ENCODE measurements around the gene HBE1. TPM values are rescaled to one million over a fixed set of nuclear protein-coding genes. Genes with fewer than 3 reads are reported as not detected.

HBE1 gene
- total RNA-seq, 4 donors from 2014 or later = not detected

- intact Hi-C loops (cut with DNase I) = no loop called here
- H3K36me3 ChIP-seq = no peaks in the 10 kb centered on the region
- H3K27me3 ChIP-seq = no peaks in the 10 kb centered on the region
- no peak overlapping the region for H3K27ac ChIP-seq (replicated peaks in 1 of 4)
- TF ChIP-seq POLR2A (IDR thresholded peaks at IDR 0.05; ENCODE audit: low read depth) (no peak), CTCF (IDR thresholded peaks at IDR 0.05) (no peak), POLR2AphosphoS5 (IDR thresholded peaks at IDR 0.05) (no peak), EP300 (IDR thresholded peaks at IDR 0.05) (no peak)
- H3K9me3 ChIP-seq = no peaks in the 10 kb centered on the region
- WGBS = 61% methylated on average over 2 of the region's 2 CpGs
- DNase-seq (ENCODE audit: extremely low spot score) = no peak
- no peaks in the 10 kb centered on the region for H3K4me1 ChIP-seq
- H3K4me3 ChIP-seq = no peak overlapping the region
Measured at GRCh38 chr11:5242208-5242607, 27.5 kb downstream of the HBE1 start.

- Histone ChIP-seq H3K9me3 (no peaks in the 10 kb centered on the region), H3K4me1 (no peaks in the 10 kb centered on the region), H3K4me3 (no peak overlapping the region), H3K36me3 (no peaks in the 10 kb centered on the region), H3K27ac (replicated peaks in 1 of 4) (no peak overlapping the region), H3K27me3 (no peaks in the 10 kb centered on the region)
- intact Hi-C loops (cut with DNase I) = no loop called here
- no peak for DNase-seq (ENCODE audit: extremely low spot score)
- 57% methylated on average over 3 of the region's 3 CpGs for WGBS
- TF ChIP-seq POLR2AphosphoS5 (IDR thresholded peaks at IDR 0.05) (no peak), EP300 (IDR thresholded peaks at IDR 0.05) (no peak), POLR2A (IDR thresholded peaks at IDR 0.05; ENCODE audit: low read depth) (no peak), CTCF (IDR thresholded peaks at IDR 0.05) (no peak)
Measured at GRCh38 chr11:5241458-5241857, 28.3 kb downstream of the HBE1 start.

GRCh38 chr11:5240458-5240857 is 29.3 kb downstream of the HBE1 start:
- no peak for TF ChIP-seq CTCF (IDR thresholded peaks at IDR 0.05)
- TF ChIP-seq POLR2A (IDR thresholded peaks at IDR 0.05; ENCODE audit: low read depth) = no peak
- TF ChIP-seq EP300 (IDR thresholded peaks at IDR 0.05) = no peak
- TF ChIP-seq POLR2AphosphoS5 (IDR thresholded peaks at IDR 0.05) = no peak
- H3K27ac ChIP-seq (replicated peaks in 1 of 4) = no peak overlapping the region
- intact Hi-C loops (cut with DNase I) = no loop called here
- no peaks in the 10 kb centered on the region for H3K36me3 ChIP-seq
- no peak for DNase-seq (ENCODE audit: extremely low spot score)
- 77% methylated on average over 2 of the region's 2 CpGs for WGBS
- H3K4me3 ChIP-seq = no peak overlapping the region
- H3K4me1 ChIP-seq = no peaks in the 10 kb centered on the region
- no peaks in the 10 kb centered on the region for H3K9me3 ChIP-seq
- no peaks in the 10 kb centered on the region for H3K27me3 ChIP-seq

GRCh38 chr11:5240056-5240455 is 29.7 kb downstream of the HBE1 start:
- H3K27ac ChIP-seq (replicated peaks in 1 of 4) = no peak overlapping the region
- no peak for TF ChIP-seq CTCF (IDR thresholded peaks at IDR 0.05)
- TF ChIP-seq EP300 (IDR thresholded peaks at IDR 0.05) = no peak
- TF ChIP-seq POLR2AphosphoS5 (IDR thresholded peaks at IDR 0.05) = no peak
- no peak for TF ChIP-seq POLR2A (IDR thresholded peaks at IDR 0.05; ENCODE audit: low read depth)
- no peaks in the 10 kb centered on the region for H3K4me1 ChIP-seq
- H3K4me3 ChIP-seq = no peak overlapping the region
- H3K27me3 ChIP-seq = no peaks in the 10 kb centered on the region
- intact Hi-C loops (cut with DNase I) = no loop called here
- no peak for DNase-seq (ENCODE audit: extremely low spot score)
- no peaks in the 10 kb centered on the region for H3K36me3 ChIP-seq
- no peaks in the 10 kb centered on the region for H3K9me3 ChIP-seq
- WGBS = 82% methylated on average over 1 of the region's 1 CpG

- Histone ChIP-seq H3K4me3 (no peak overlapping the region), H3K36me3 (no peaks in the 10 kb centered on the region), H3K4me1 (no peaks in the 10 kb centered on the region), H3K27me3 (no peaks in the 10 kb centered on the region), H3K9me3 (no peaks in the 10 kb centered on the region), H3K27ac (replicated peaks in 1 of 4) (no peak overlapping the region)
- no peak for TF ChIP-seq EP300 (IDR thresholded peaks at IDR 0.05)
- no peak for TF ChIP-seq POLR2AphosphoS5 (IDR thresholded peaks at IDR 0.05)
- no peak for TF ChIP-seq CTCF (IDR thresholded peaks at IDR 0.05)
- TF ChIP-seq POLR2A (IDR thresholded peaks at IDR 0.05; ENCODE audit: low read depth) = no peak
- intact Hi-C loops (cut with DNase I) = no loop called here
- no peak for DNase-seq (ENCODE audit: extremely low spot score)
Measured at GRCh38 chr11:5239046-5239445, 30.7 kb downstream of the HBE1 start.
